K562 (cell line): ENCODE data around the gene CENPP.

Source experiments
- ELF1 ChIP-seq: fragments of 200-800 bp; sonication (Bioruptor generic); IDR thresholded peaks from 2 replicates; pipeline ENCODE4 v1.6.1; 2016; ENCODE audit warnings: missing genetic modification characterization, missing compliant biosample characterization
- MAFF ChIP-seq: IDR thresholded peaks from 2 replicates; pipeline ENCODE4 v1.6.1; 2012; ENCODE audit warnings: low read length, improper control_type of control experiment
- MAFK ChIP-seq: IDR thresholded peaks from 2 replicates; pipeline ENCODE4 v1.6.1; 2011; ENCODE audit warnings: low read length, improper control_type of control experiment
- MTA1 ChIP-seq: fragments of 450-650 bp; IDR thresholded peaks from 2 replicates; pipeline ENCODE4 v1.6.1; 2017; ENCODE audit warnings: borderline replicate concordance
- MYNN ChIP-seq, 2 experiments: sonication (generic); formaldehyde crosslinking in 1 of 2; IDR thresholded peaks; 2 replicates each; pipeline versions ENCODE4 v1.5.0 to v1.6.1; 2016 to 2020; ENCODE audit warnings: antibody characterized with exemption in 1 of 2, missing genetic modification reagents in 1 of 2
- NCOA1 ChIP-seq: fragments of 450-650 bp; IDR thresholded peaks from 2 replicates; pipeline ENCODE4 v1.6.1; 2016; ENCODE audit warnings: low read depth
- RBFOX2 ChIP-seq: fragments of 200-400 bp; formaldehyde crosslinking; IDR thresholded peaks from 2 replicates; pipeline ENCODE4 v1.6.1; 2017; ENCODE audit warnings: low read depth, mild to moderate bottlenecking, low read length, moderate library complexity
- ZNF23 ChIP-seq: fragments of 250-450 bp; sonication (Bioruptor Pico); IDR thresholded peaks from 2 replicates; pipeline ENCODE4 v1.4.0; 2020; ENCODE audit warnings: mild to moderate bottlenecking
- ZNF431 ChIP-seq: sonication (generic); formaldehyde crosslinking; IDR thresholded peaks from 2 replicates; pipeline ENCODE4 v1.8.0; 2022; ENCODE audit warnings: mild to moderate bottlenecking, missing genetic modification reagents
- TF ChIP-seq, protein P1 (sequence below): sonication (generic); formaldehyde crosslinking; IDR thresholded peaks from 2 replicates; pipeline ENCODE4 v1.8.0; 2023; ENCODE audit warnings: mild to moderate bottlenecking, missing genetic modification reagents

DNA sequence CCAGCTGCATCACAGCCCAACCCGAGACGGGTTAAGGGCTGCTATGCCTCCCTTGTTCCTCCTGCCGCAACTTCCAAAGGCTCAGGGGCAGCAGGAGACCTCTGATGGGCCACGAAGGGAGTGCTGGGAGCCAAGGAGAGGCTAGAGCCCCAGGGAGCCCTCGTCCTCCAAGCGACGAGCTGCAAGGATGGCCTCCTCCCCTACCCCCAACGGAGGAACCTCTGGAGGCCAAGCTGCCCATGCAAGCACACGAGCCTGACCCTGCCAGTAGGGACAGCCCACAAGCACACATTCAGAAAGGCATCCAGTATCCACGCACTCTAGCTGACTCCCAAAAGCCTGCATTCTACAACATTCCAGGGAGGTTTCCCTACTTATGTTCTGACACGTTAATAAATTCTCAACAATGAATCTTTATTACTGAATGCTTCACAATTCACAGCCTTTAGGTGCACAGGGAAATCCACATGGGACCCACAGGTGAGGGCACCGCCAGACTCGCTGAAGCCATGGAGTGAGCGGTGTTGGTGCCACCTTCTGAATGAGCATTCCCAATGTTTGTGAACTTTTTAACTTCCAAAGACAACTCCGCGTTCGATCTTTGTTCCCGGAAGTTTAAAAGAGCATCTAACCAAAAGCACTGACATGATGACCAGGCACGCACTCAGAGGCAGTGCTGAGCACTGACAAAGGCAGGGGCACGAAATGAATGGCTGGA, 315.5 kb downstream of the CENPP start:
- TF ChIP-seq MAFF (no peak), MAFK (no peak), ZNF23 (CRISPR knock-in tag) (no peak), ZNF431 (no peak), ELF1 (tag) (no peak), MYNN (IDR thresholded peaks at IDR 0.05) (no peak), MYNN (CRISPR knock-in tag; IDR thresholded peaks at IDR 0.05) (no peak), NCOA1 (no peak), RBFOX2 (no peak), MTA1 (no peak)
- TF ChIP-seq, protein P1, sequence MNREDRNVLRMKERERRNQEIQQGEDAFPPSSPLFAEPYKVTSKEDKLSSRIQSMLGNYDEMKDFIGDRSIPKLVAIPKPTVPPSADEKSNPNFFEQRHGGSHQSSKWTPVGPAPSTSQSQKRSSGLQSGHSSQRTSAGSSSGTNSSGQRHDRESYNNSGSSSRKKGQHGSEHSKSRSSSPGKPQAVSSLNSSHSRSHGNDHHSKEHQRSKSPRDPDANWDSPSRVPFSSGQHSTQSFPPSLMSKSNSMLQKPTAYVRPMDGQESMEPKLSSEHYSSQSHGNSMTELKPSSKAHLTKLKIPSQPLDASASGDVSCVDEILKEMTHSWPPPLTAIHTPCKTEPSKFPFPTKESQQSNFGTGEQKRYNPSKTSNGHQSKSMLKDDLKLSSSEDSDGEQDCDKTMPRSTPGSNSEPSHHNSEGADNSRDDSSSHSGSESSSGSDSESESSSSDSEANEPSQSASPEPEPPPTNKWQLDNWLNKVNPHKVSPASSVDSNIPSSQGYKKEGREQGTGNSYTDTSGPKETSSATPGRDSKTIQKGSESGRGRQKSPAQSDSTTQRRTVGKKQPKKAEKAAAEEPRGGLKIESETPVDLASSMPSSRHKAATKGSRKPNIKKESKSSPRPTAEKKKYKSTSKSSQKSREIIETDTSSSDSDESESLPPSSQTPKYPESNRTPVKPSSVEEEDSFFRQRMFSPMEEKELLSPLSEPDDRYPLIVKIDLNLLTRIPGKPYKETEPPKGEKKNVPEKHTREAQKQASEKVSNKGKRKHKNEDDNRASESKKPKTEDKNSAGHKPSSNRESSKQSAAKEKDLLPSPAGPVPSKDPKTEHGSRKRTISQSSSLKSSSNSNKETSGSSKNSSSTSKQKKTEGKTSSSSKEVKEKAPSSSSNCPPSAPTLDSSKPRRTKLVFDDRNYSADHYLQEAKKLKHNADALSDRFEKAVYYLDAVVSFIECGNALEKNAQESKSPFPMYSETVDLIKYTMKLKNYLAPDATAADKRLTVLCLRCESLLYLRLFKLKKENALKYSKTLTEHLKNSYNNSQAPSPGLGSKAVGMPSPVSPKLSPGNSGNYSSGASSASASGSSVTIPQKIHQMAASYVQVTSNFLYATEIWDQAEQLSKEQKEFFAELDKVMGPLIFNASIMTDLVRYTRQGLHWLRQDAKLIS (CRISPR knock-in tag), result no peak
